ENCODE data around the gene PAX6.

Gene PAX6

GRCh38 chr11:31809857-31810778 lies 1.0 kb downstream of the PAX6 start:
- DNase-seq (ENCODE audit: insufficient read length, low spot score) (no peak), FAIRE-seq (no peak)

GRCh38 chr11:31809541-31809856 lies 1.6 kb downstream of the PAX6 start:
- DNase-seq (ENCODE audit: insufficient read length, low spot score): no peak
- FAIRE-seq: no peak

- DNase-seq (ENCODE audit: insufficient read length, low spot score) (no peak), FAIRE-seq (no peak)
These were observed 2.2 kb downstream of the PAX6 start for GRCh38 chr11:31808721-31809540.

GRCh38 chr11:31807799-31808667 lies 3.1 kb downstream of the PAX6 start:
- no peak for DNase-seq (ENCODE audit: insufficient read length, low spot score)
- no peak for FAIRE-seq

GRCh38 chr11:31806928-31807798 lies 4.0 kb downstream of the PAX6 start:
- DNase-seq (ENCODE audit: insufficient read length, low spot score) (no peak), FAIRE-seq (no peak)

- DNase-seq (ENCODE audit: insufficient read length, low spot score) (no peak), FAIRE-seq (no peak)
These were observed 4.8 kb downstream of the PAX6 start for GRCh38 chr11:31806186-31806927.

GRCh38 chr11:31805629-31806185 lies 5.4 kb downstream of the PAX6 start:
- FAIRE-seq: no peak
- DNase-seq (ENCODE audit: insufficient read length, low spot score): no peak

- no peak for FAIRE-seq
- DNase-seq (ENCODE audit: insufficient read length, low spot score): no peak
These were observed 6.0 kb downstream of the PAX6 start for GRCh38 chr11:31805037-31805628.

- DNase-seq (ENCODE audit: insufficient read length, low spot score) (no peak), FAIRE-seq (no peak)
These were observed 6.6 kb downstream of the PAX6 start for GRCh38 chr11:31804312-31805036.

GRCh38 chr11:31803813-31804311 lies 7.3 kb downstream of the PAX6 start:
- FAIRE-seq: no peak
- no peak for DNase-seq (ENCODE audit: insufficient read length, low spot score)

GRCh38 chr11:31802990-31803812 lies 7.9 kb downstream of the PAX6 start:
- FAIRE-seq: no peak
- DNase-seq (ENCODE audit: insufficient read length, low spot score): no peak

- FAIRE-seq (no peak), DNase-seq (ENCODE audit: insufficient read length, low spot score) (no peak)
These were observed 8.5 kb downstream of the PAX6 start for GRCh38 chr11:31802609-31802989.

- FAIRE-seq: no peak
- no peak for DNase-seq (ENCODE audit: insufficient read length, low spot score)
These were observed 9.0 kb downstream of the PAX6 start for GRCh38 chr11:31802000-31802551.

- no peak for FAIRE-seq
- DNase-seq (ENCODE audit: insufficient read length, low spot score): no peak
These were observed 9.8 kb downstream of the PAX6 start for GRCh38 chr11:31801298-31801702.

- DNase-seq (ENCODE audit: insufficient read length, low spot score) (no peak), FAIRE-seq (no peak)
These were observed 10.5 kb downstream of the PAX6 start for GRCh38 chr11:31800398-31801265.

All from HTR-8/SVneo (cell line).